GM19351 (cell line): Measurements from ENCODE around the gene GCAT.

Source experiments
- ATAC-seq: cut with Tn5 transposase; IDR thresholded peaks from one replicate; pipeline ENCODE4 v1.9.1; 2021; ENCODE audit warnings: mild to moderate bottlenecking, moderate library complexity; ENCODE audit not compliant: unreplicated experiment

GCAT gene

DNA sequence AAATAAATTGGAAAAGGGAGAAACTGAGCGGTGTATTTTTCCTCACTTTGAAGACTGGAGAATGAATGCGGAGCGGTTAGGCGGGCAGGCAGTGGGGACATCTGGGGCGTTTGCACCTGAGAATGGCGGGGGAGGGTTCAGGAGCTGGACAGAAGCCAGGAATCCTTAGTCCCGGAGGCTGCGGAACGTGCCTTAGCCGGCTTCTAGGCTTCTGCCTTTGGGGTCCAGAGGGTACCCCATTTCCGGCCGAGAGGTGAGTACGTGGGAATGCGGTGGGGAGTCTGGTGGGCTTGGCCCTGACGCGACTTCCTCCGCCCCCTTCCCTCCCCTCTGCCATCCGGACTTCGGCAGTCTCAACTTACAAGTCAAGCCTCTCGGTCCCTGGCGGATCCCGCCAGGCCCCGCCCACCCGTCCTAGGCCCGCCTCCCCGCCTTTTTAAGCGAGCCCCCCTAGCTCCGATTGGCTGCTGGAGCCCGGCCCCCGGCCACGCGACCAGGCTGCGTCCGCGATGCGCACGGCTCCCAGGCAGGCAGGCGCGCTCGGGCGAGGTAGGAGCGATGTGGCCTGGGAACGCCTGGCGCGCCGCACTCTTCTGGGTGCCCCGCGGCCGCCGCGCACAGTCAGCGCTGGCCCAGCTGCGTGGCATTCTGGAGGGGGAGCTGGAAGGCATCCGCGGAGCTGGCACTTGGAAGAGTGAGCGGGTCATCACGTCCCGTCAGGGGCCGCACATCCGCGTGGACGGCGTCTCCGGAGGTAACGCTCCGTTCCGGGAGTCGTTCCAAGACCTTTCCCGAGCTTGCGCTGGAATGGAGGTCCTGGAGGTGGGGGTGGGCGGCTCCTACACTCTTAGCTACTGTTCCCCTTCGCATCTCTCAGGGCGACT, at the start of gene GCAT:
Gene GCAT, plus strand, starts transcription at position 525 of the 884 bp plus-strand sequence. Its CDS starts 34 bp downstream, at position 559.
- ATAC-seq: peak; percentile 82

DNA sequence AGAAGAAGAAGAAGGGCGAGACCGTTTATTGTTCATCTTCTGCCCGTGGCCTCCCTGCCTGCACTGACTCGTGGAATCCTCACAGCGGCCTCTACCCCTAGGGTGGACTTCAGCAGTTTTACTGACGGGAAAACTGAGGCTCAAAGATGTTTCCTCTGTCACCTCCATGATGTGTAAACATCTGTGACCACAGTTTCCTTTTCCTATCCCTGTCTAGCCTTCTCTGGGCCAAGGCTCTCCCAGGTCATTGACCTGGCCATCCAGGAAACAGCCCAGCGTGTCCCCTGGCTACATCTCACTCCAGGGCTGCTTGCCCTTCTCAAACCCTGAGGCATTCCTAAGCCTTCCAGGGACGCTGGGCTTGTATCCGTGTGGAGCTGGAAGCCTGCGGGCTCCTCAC, 49.0 kb upstream of the GCAT start:
- ATAC-seq: no peak

- ATAC-seq: no peak
These were observed 48.5 kb upstream of the GCAT start for GRCh38 chr22:37759281-37759680.

DNA sequence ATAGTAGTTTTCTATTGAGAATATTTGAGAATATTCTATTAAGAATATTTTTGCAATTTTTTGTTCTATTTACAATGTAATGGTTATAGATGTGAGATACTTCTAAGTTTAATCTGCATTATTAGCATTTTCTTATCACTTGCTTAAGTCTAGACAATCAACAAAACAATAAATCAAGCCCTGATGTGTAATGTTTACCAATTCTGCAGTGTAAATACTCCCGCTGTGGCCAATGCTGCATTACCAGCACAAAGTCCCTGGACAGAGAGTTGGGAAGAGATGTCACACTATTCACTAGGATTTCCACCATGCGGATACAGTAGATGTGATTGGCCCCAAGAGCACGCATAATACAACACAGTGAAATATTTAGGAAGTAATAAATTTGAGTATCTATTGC, 47.6 kb upstream of the GCAT start:
- no peak for ATAC-seq

DNA sequence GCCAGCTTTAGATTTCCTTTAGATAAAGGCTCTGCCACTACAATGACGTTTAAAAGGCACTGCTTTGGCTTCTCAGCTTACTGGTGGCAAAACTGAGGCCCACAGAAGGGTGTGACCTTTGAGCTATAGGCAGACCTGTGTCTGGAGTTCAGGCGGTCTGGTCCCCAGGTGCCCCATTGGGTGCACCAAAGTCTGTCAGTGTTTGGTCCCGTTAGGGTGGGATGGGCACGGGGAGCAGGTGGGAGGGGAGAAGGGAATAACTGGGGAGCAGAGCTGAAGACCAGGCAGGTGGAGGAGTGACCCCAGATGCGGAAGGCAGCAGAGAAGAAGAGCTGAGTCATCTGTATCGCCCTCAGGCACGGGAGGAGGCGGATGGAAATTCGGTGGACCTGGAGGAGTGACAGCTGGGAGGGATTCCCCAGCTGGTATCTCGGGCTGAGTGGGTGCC, 45.3 kb upstream of the GCAT start:
- no peak for ATAC-seq

GRCh38 chr22:37763012-37763411, 44.7 kb upstream of the GCAT start:
- no peak for ATAC-seq

- ATAC-seq: no peak
These were observed 44.1 kb upstream of the GCAT start for GRCh38 chr22:37763652-37764051.

DNA sequence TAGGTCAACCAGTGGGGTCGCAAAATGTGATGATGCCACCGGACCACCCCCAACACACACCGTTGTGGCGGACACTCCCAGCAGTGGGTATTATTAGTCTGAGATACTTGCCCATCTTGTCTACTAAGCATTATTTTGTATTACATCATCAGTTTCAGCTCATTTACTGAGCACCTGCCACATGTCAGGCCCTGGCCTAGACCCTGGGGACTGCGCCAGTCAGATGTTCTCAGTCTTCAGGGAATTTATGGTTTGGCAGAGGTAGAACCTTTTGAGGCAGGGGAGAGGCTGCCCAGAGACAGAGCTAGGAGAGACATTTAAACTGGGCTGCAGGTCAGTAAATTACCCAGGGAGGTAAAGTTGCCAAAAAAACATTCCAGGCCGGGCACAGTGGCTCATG, 43.1 kb upstream of the GCAT start:
- no peak for ATAC-seq

DNA sequence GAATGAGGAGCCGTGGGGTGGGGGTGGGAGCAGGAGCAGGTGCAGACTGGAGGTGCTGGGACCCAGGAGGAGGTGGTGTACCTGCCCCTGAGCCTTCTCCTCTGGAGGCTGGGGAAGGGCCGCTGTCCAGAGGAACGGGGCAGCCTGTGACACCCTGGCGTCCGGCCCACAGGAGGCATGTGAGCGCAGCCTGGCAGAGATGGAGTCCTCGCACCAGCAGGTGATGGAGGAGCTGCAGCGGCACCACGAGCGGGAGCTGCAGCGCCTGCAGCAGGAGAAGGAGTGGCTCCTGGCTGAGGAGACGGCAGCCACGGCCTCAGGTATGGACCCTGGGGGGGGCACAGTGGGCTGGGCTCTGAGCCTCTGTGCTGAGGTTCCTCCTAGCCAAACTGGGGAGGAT, 42.2 kb upstream of the GCAT start:
- no peak for ATAC-seq

GRCh38 chr22:37765953-37766576, 41.7 kb upstream of the GCAT start:
- ATAC-seq: no peak

- no peak for ATAC-seq
These were observed 39.5 kb upstream of the GCAT start for GRCh38 chr22:37768273-37768672.

DNA sequence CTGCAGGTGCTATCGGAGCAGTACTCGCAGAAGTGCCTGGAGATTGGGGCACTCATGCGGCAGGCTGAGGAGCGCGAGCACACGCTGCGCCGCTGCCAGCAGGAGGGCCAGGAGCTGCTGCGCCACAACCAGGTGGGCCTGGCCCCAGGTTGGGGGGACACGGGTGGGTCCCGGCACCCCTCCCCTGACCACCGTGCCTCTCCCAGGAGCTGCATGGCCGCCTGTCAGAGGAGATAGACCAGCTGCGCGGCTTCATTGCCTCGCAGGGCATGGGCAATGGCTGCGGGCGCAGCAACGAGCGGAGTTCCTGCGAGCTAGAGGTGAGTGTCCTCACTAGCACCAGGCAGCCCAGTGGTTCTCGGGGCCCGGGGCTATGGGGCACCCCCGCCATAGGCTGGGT, 38.7 kb upstream of the GCAT start:
- no peak for ATAC-seq

DNA sequence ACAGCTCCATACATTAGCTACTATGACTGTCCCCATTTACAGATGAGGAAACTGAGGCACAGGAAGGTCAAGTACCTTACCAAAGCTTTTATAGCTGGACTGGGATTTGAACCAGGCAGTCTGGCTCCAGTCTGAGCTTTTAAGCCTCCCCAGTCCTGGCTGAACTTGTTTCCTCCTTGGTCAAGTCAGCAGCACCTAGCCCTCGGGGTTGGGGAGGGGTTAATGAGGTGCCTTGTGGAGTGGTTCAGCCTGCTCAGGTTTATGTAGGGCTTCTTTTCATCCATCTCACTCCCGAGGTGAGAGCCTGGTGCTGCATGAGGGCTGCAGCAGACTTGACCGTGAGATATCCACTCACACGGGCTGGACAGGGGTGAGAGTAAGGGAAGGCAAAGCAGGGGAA, 36.7 kb upstream of the GCAT start:
- ATAC-seq: no peak

- no peak for ATAC-seq
These were observed 35.9 kb upstream of the GCAT start for GRCh38 chr22:37771702-37772427.

DNA sequence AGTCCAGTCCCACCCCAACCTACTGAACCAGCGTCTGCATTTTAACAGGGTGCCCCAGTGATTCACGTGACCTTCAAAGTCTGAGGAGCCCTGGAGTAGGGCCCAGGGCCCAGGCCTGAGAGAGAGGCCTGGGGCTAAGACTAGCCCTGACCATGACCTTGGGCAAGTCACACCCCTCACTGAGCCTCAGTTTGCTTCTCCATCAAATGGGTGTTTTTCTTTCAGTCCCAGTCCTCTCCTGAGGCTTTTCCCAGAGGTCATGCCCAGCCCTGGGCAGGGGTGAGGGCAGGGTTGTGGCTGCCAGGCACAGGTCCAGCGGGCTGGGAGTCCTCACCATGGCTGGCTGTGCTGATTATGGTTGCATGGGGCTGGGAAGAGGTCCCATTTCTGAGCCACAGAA, 33.0 kb upstream of the GCAT start:
- no peak for ATAC-seq

DNA sequence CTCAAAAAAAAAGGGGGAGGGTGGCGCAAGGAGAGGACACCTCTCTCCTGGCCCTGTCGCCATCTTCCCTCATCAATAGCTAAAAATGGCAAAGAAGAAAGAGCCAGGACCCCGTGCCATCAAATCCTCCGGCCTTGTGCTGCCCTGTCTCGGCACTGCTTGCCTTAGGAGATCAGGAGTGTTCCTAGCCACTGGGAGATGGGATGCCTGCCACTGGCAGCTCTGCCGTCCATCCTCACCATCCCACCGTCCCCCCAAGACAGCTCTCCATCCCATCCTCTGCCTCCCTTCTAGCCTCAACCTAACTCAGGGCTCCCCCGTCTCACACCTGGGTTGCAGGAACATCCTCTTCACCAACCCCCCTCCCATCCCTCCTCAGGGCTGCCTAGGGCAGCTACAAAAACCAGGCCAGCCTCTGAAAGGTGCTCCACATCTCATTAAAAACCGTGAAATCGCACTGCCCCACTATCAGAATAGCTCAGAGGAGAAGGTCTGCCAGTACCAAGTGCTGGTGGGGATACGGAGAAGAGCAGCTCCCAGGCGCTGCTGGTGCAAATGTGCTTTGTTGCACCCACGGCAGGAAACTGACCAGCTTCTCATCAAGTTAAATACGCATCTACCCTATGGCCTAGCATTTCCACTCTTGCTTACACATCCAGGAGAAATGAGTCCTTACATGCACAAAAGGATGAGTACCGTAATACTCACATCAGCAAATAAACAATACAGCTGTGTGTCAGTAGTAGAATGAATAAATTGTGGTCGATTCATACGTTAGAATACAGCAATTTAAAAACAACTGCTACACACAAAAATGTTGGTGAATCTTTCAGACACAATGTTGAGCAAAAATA, 31.7 kb upstream of the GCAT start:
- no peak for ATAC-seq

- no peak for ATAC-seq
These were observed 31.1 kb upstream of the GCAT start for GRCh38 chr22:37776639-37777005.

DNA sequence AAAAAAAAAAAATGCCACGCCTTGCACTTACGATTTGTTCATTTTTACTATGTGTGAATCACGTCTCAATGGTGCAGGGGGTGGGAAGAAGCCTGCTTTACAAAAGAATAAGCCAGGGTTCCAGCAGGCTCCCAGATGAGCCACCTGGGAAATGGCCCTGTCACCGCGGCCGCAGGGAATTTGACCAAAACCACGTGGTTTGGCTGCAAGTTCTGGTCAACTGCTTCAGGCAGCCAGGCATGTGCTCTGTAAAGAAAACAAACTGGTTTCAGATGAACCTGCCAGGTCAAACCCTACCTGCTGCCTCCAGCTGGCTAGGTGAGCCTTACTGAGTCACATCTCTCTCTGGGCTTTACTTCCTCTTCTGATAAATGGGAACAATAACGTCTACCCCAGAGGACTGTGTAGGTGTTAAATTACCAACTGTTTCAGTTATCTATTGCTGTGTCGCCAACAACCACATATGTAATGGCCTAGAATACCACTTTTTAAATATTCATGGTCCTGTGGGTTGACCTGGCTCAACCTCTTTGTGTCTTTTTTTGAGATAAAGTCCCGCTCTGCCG, 30.5 kb upstream of the GCAT start:
- peak; percentile 65 for ATAC-seq

DNA sequence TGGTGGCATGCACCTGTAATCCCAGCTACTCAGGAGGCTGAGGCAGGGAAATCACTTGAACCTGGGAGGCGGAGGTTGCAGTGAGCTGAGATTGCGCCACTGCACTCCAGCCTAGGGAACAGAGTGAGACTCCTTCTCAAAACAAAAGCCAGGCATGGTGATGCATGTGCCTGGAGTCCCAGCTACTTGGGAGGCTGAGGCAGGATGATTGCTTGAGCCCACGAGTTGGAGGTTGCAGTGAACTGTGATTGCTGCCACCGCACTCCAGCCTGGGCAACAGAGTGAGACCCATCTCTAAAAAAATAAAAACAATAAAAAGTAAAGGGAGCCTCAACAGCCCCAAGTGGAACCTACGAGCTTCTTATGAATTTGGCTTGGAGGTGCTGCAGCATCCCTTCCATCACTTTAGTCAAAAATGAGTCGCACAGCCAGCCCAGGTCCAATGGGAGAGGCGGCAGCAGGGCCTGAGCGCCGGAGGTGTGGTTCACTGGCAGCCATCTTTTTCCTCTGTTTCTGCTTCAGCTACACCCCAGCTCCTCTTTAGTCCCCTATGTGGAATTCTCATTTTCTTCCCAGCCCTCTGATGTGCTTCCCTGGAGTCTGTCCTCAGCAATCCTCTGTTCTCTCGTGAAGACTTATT, 29.2 kb upstream of the GCAT start:
- no peak for ATAC-seq

GRCh38 chr22:37781434-37782059, 26.2 kb upstream of the GCAT start:
- no peak for ATAC-seq
